Measurements from ENCODE around the gene WSB1.
A peak's percentile ranks its signal among the peaks of the same experiment; 100 is the strongest.
"Not testable (repeated sequence)": the region's sequence is repeated elsewhere in the genome, so short reads cannot be mapped to it uniquely, and the experiment has no call there.

The WSB1 gene

GRCh38 chr17:27318633-27319032 is 24.7 kb downstream of the WSB1 start:
- no peak for DNase-seq

- DNase-seq = no peak
Observed at GRCh38 chr17:27319541-27320221, 25.8 kb downstream of the WSB1 start.

GRCh38 chr17:27320222-27320560 is 26.3 kb downstream of the WSB1 start:
- DNase-seq = no peak

- no peak for DNase-seq
Observed at GRCh38 chr17:27321372-27321771, 27.5 kb downstream of the WSB1 start.

GRCh38 chr17:27322026-27322425 is 28.1 kb downstream of the WSB1 start:
- no peak for DNase-seq

GRCh38 chr17:27322690-27323508 is 29.0 kb downstream of the WSB1 start:
- DNase-seq = no peak

- no peak for DNase-seq
Observed at GRCh38 chr17:27323538-27324215, 29.8 kb downstream of the WSB1 start.

- DNase-seq = no peak
Observed at GRCh38 chr17:27324771-27325339, 30.9 kb downstream of the WSB1 start.

GRCh38 chr17:27326051-27326450 is 32.1 kb downstream of the WSB1 start:
- DNase-seq = no peak

GRCh38 chr17:27326585-27326984 is 32.7 kb downstream of the WSB1 start:
- DNase-seq = no peak

- no peak for DNase-seq
Observed at GRCh38 chr17:27327397-27327796, 33.5 kb downstream of the WSB1 start.

- no peak for DNase-seq
Observed at GRCh38 chr17:27327871-27328270, 34.0 kb downstream of the WSB1 start.

- DNase-seq = not testable (repeated sequence)
Observed at GRCh38 chr17:27328686-27329085, 34.8 kb downstream of the WSB1 start.

- DNase-seq = no peak
Observed at GRCh38 chr17:27329146-27329805, 35.4 kb downstream of the WSB1 start.

- no peak for DNase-seq
Observed at GRCh38 chr17:27332047-27332393, 38.1 kb downstream of the WSB1 start.

GRCh38 chr17:27332485-27333409 is 38.8 kb downstream of the WSB1 start:
- DNase-seq = peak; percentile 95

- peak; percentile 56 for DNase-seq
Observed at GRCh38 chr17:27333410-27333980, 39.6 kb downstream of the WSB1 start.

GRCh38 chr17:27336184-27336583 is 42.3 kb downstream of the WSB1 start:
- no peak for DNase-seq

- no peak for DNase-seq
Observed at GRCh38 chr17:27338536-27338985, 44.6 kb downstream of the WSB1 start.

GRCh38 chr17:27339198-27339835 is 45.4 kb downstream of the WSB1 start:
- DNase-seq = no peak
